Neuronal stem cell (in vitro differentiated cells): Measurements from ENCODE around the gene DNAJA3.
A peak's percentile ranks its signal among the peaks of the same experiment; 100 is the strongest.

Source experiments
- DNase-seq: peaks from one replicate; pipeline ENCODE4 v3.0.0-alpha.2; 2013; ENCODE audit warnings: low spot score
- H2AFZ ChIP-seq: one replicate; pipeline ENCODE4 v1.6.1; 2013; ENCODE audit warnings: mild to moderate bottlenecking, low read length, inconsistent platforms
- H2AK5ac ChIP-seq: 2 replicates; pipeline ENCODE4 v1.6.1; 2013; ENCODE audit warnings: low read depth, mild to moderate bottlenecking, inconsistent platforms, low read length, moderate library complexity, mixed read lengths
- H2BK120ac ChIP-seq: 2 replicates; pipeline ENCODE4 v1.6.1; 2013; ENCODE audit warnings: low read depth, mild to moderate bottlenecking, inconsistent platforms, low read length, moderate library complexity, mixed read lengths
- H2BK12ac ChIP-seq: one replicate; pipeline ENCODE4 v1.6.1; 2013; ENCODE audit warnings: low read length, inconsistent platforms
- H2BK15ac ChIP-seq: 2 replicates; pipeline ENCODE4 v1.6.1; 2013; ENCODE audit warnings: mild to moderate bottlenecking, low read length, inconsistent platforms, mixed read lengths
- H2BK5ac ChIP-seq: one replicate; pipeline ENCODE4 v1.6.1; 2013; ENCODE audit warnings: inconsistent platforms, mild to moderate bottlenecking, low read length, moderate library complexity
- H3K14ac ChIP-seq: one replicate; pipeline ENCODE4 v1.6.1; 2013; ENCODE audit warnings: low read length, inconsistent platforms
- H3K18ac ChIP-seq: 2 replicates; pipeline ENCODE4 v1.6.1; 2013; ENCODE audit warnings: low read length, inconsistent platforms
- H3K23ac ChIP-seq: 2 replicates; pipeline ENCODE4 v1.6.1; 2013; ENCODE audit warnings: low read depth, mild to moderate bottlenecking, mixed read lengths, low read length, inconsistent platforms; ENCODE audit not compliant: poor library complexity
- H3K27ac ChIP-seq: replicated peaks from 3 replicates; pipeline ENCODE4 v1.5.1; 2013; ENCODE audit warnings: low read length, inconsistent platforms
- H3K27me3 ChIP-seq, 3 experiments: 2 replicates each; pipeline ENCODE4 v1.6.1; 2013; ENCODE audit warnings: low read length in 3 of 3, mild to moderate bottlenecking in 2 of 3, inconsistent platforms in 1 of 3, low read depth in 1 of 3, mixed read lengths in 1 of 3, moderate library complexity in 1 of 3; ENCODE audit not compliant: control insufficient read depth in 3 of 3, insufficient read depth in 3 of 3
- H3K36me3 ChIP-seq, 2 donors: replicated peaks in 1 of 2; 2 replicates each; pipeline ENCODE4 v1.6.1; 2013; ENCODE audit warnings: low read length in 2 of 2; ENCODE audit not compliant: control insufficient read depth in 2 of 2, insufficient read depth in 2 of 2
- H3K4ac ChIP-seq: 2 replicates; pipeline ENCODE4 v1.6.1; 2013; ENCODE audit warnings: inconsistent platforms, mild to moderate bottlenecking, low read length, moderate library complexity
- H3K4me1 ChIP-seq, 2 donors: 1 replicate in 1 of 2; 2 replicates in 1 of 2; pipeline ENCODE4 v1.6.1; 2013; ENCODE audit warnings: low read length in 2 of 2, low read depth in 1 of 2; ENCODE audit not compliant: control insufficient read depth in 2 of 2, insufficient read depth in 1 of 2
- H3K4me2 ChIP-seq: one replicate; pipeline ENCODE4 v1.6.1; 2013; ENCODE audit warnings: mild to moderate bottlenecking, low read length, inconsistent platforms; ENCODE audit not compliant: insufficient read depth, poor library complexity, severe bottlenecking
- H3K4me3 ChIP-seq, 2 donors: 2 replicates each; pipeline ENCODE4 v1.5.1; 2013; ENCODE audit warnings: low read length in 2 of 2, mild to moderate bottlenecking in 2 of 2, inconsistent platforms in 1 of 2, moderate library complexity in 1 of 2
- H3K79me1 ChIP-seq: one replicate; pipeline ENCODE4 v1.6.1; 2013; ENCODE audit warnings: low read depth, mild to moderate bottlenecking, inconsistent platforms, low read length, moderate library complexity
- H3K9ac ChIP-seq: one replicate; pipeline ENCODE4 v1.6.1; 2013; ENCODE audit warnings: mild to moderate bottlenecking, low read depth, low read length, inconsistent platforms; ENCODE audit not compliant: poor library complexity
- H3K9me3 ChIP-seq, 2 donors: replicated peaks in 1 of 2; 2 replicates each; pipeline versions ENCODE3 to v1.6.1; 2013; ENCODE audit warnings: low read length in 2 of 2, mild to moderate bottlenecking in 2 of 2, inconsistent platforms in 1 of 2, low read depth in 1 of 2, mixed read lengths in 1 of 2, moderate library complexity in 1 of 2; ENCODE audit not compliant: control insufficient read depth in 2 of 2, insufficient read depth in 1 of 2
- H4K8ac ChIP-seq: one replicate; pipeline ENCODE4 v1.6.1; 2013; ENCODE audit warnings: low read depth, mild to moderate bottlenecking, inconsistent platforms, low read length, moderate library complexity
- H4K91ac ChIP-seq: one replicate; pipeline ENCODE4 v1.6.1; 2013; ENCODE audit warnings: low read length, low read depth, mild to moderate bottlenecking, inconsistent platforms; ENCODE audit not compliant: poor library complexity
- WGBS, 2 donors: extraction: QIAGEN DNeasy Blood & Tissue Kit; methylation state at CpG; one replicate each; pipeline ENCODE4 v1.1.7; 2013; ENCODE audit warnings: missing lambda C conversion rate in 2 of 2, mixed read lengths in 1 of 2; ENCODE audit not compliant: insufficient read length in 2 of 2, insufficient replicate concordance in 1 of 2; ENCODE audit errors: extremely low coverage in 2 of 2; 5-methylcytosine and 5-hydroxymethylcytosine counted together

DNAJA3 gene

GRCh38 chr16:4377573-4378154, 48.0 kb upstream of the DNAJA3 start:
- Histone ChIP-seq H2BK15ac (no peak overlapping the region), H2AFZ (no peak overlapping the region), H3K9me3 (no peaks in the 10 kb centered on the region), H2BK5ac (peak overlapping the region; percentile 88), H4K8ac (no peak overlapping the region), H2BK120ac (no peak overlapping the region), H3K23ac (no peak overlapping the region), H2AK5ac (no peak overlapping the region), H3K4me2 (no peak overlapping the region), H3K4me3 (peak overlapping the region in 1 of 2 donors; percentile 22), H3K4me1 (peaks cover 37 to 47% of the 10 kb centered on the region in 2 donors), H2BK12ac (no peak overlapping the region), H3K79me1 (peaks cover 11% of the 10 kb centered on the region), H3K9ac (no peak overlapping the region), H4K91ac (no peak overlapping the region), H3K27ac (no peak overlapping the region), H3K36me3 (peaks cover 0 to 12% of the 10 kb centered on the region in 2 donors), H3K4ac (no peak overlapping the region), H3K14ac (no peak overlapping the region), H3K18ac (no peak overlapping the region), H3K27me3 (no peaks in the 10 kb centered on the region)
- WGBS, 2 donors = no CpG with 5 or more reads among the region's 12 CpGs
- no peak for DNase-seq

- H2BK15ac ChIP-seq = no peak overlapping the region
- peak overlapping the region; percentile 86 for H3K14ac ChIP-seq
- H2AFZ ChIP-seq = no peak overlapping the region
- H3K4me2 ChIP-seq = no peak overlapping the region
- H3K27me3 ChIP-seq = no peaks in the 10 kb centered on the region
- H3K36me3 ChIP-seq = peaks cover 4 to 12% of the 10 kb centered on the region in 2 donors
- H3K4me1 ChIP-seq = peaks cover 32 to 42% of the 10 kb centered on the region in 2 donors
- no peak overlapping the region for H3K27ac ChIP-seq
- peak overlapping the region; percentile 44 for H3K18ac ChIP-seq
- DNase-seq = no peak
- no peaks in the 10 kb centered on the region for H3K9me3 ChIP-seq
- no peak overlapping the region for H2BK12ac ChIP-seq
- no CpG with 5 or more reads among the region's 15 CpGs for WGBS, 2 donors
- peak overlapping the region; percentile 90 for H2AK5ac ChIP-seq
- H3K4me3 ChIP-seq = no peak overlapping the region
- H3K23ac ChIP-seq = no peak overlapping the region
- no peak overlapping the region for H2BK120ac ChIP-seq
- peak overlapping the region; percentile 27 for H3K9ac ChIP-seq
- peaks cover 12% of the 10 kb centered on the region for H3K79me1 ChIP-seq
- H4K91ac ChIP-seq = no peak overlapping the region
- peak overlapping the region; percentile 88 for H2BK5ac ChIP-seq
- no peak overlapping the region for H3K4ac ChIP-seq
- no peak overlapping the region for H4K8ac ChIP-seq
Observed at GRCh38 chr16:4378161-4378666, 47.5 kb upstream of the DNAJA3 start.

GRCh38 chr16:4378999-4379690, 46.5 kb upstream of the DNAJA3 start:
- H4K91ac ChIP-seq = no peak overlapping the region
- no peak overlapping the region for H3K4ac ChIP-seq
- peak overlapping the region; percentile 59 for H2BK15ac ChIP-seq

More at GRCh38 chr16:4378999-4379690, 46.5 kb upstream of the DNAJA3 start:
- no CpG with 5 or more reads among the region's 21 CpGs for WGBS, 2 donors
- Histone ChIP-seq H2BK120ac (peak overlapping the region; percentile 54), H3K9me3 (no peaks in the 10 kb centered on the region), H2BK5ac (peak overlapping the region; percentile 88), H3K14ac (no peak overlapping the region), H3K9ac (peak overlapping the region; percentile 63), H3K36me3 (peaks cover 4 to 19% of the 10 kb centered on the region in 2 donors), H3K4me2 (no peak overlapping the region), H4K8ac (no peak overlapping the region), H2AK5ac (peak overlapping the region; percentile 94), H3K27me3 (no peaks in the 10 kb centered on the region), H3K23ac (no peak overlapping the region), H2BK12ac (peak overlapping the region; percentile 63), H3K18ac (peak overlapping the region; percentile 87), H3K79me1 (peaks cover 10% of the 10 kb centered on the region), H3K4me1 (peaks cover 24 to 34% of the 10 kb centered on the region in 2 donors), H2AFZ (no peak overlapping the region), H3K4me3 (peak overlapping the region in 1 of 2 donors; percentile 5), H3K27ac (no peak overlapping the region)
- DNase-seq = no peak
